Measurements from ENCODE around the gene ARMC6.

The ARMC6 gene

GRCh38 chr19:19087676-19088075 is 54.3 kb downstream of the ARMC6 start:
- Histone ChIP-seq H3K9ac (ENCODE audit: low read length) (no peak overlapping the region), H3K27me3 (ENCODE audit: control insufficient read depth in 1 of 2, insufficient read depth in 1 of 2, low read length in 2 of 2) (no peaks in the 10 kb centered on the region)
- 87% methylated on average over 2 of the region's 2 CpGs for WGBS

GRCh38 chr19:19094513-19094912 is 61.1 kb downstream of the ARMC6 start:
- no peak overlapping the region for H2BK5ac ChIP-seq (ENCODE audit: low read depth, low read length, poor library complexity, severe bottlenecking)
- WGBS = 93% methylated on average over 7 of the region's 7 CpGs
- no peak overlapping the region for H3K14ac ChIP-seq (ENCODE audit: low read length in 2 of 2)

More at GRCh38 chr19:19087676-19088075, 54.3 kb downstream of the ARMC6 start:
- no peak overlapping the region for H3K18ac ChIP-seq (ENCODE audit: low read depth in 1 of 2, low read length in 2 of 2)
- no peak overlapping the region for H2BK12ac ChIP-seq (ENCODE audit: low read length in 2 of 2)
- H3K4me1 ChIP-seq (ENCODE audit: control insufficient read depth, insufficient read depth, low read depth, low read length) = no peaks in the 10 kb centered on the region
- no peak overlapping the region for H3K4ac ChIP-seq (ENCODE audit: low read depth in 1 of 2, low read length in 2 of 2)
- peaks cover 0 to 20% of the 10 kb centered on the region in 2 experiments for H3K36me3 ChIP-seq (ENCODE audit: control insufficient read depth in 1 of 2, insufficient read depth in 2 of 2, low read depth in 1 of 2, low read length in 2 of 2)
- H3K27ac ChIP-seq (ENCODE audit: low read length, poor library complexity, severe bottlenecking) = no peak overlapping the region
- no peak overlapping the region for H3K23ac ChIP-seq (ENCODE audit: low read length in 2 of 2)
- no peaks in the 10 kb centered on the region for H3K9me3 ChIP-seq (ENCODE audit: control insufficient read depth, low read length)
- H2AK5ac ChIP-seq (ENCODE audit: low read length, severe bottlenecking) = no peak overlapping the region
- no peak overlapping the region for H2BK120ac ChIP-seq (ENCODE audit: low read depth, low read length)
- no peak overlapping the region for H2BK5ac ChIP-seq (ENCODE audit: low read depth, low read length, poor library complexity, severe bottlenecking)
- peaks cover 5% of the 10 kb centered on the region for H3K79me1 ChIP-seq (replicated peaks; ENCODE audit: low read length, poor library complexity, severe bottlenecking)
- H3K4me3 ChIP-seq (ENCODE audit: insufficient read depth in 1 of 2, low read depth in 1 of 2, low read length in 2 of 2) = no peak overlapping the region
- H4K8ac ChIP-seq (ENCODE audit: low read length) = no peak overlapping the region
- H3K14ac ChIP-seq (ENCODE audit: low read length in 2 of 2) = no peak overlapping the region
- no peak for DNase-seq
- H2AFZ ChIP-seq (ENCODE audit: low read depth, low read length) = no peak overlapping the region
- no peak overlapping the region for H4K91ac ChIP-seq (ENCODE audit: low read length)
- H3K4me2 ChIP-seq (ENCODE audit: low read length, poor library complexity, severe bottlenecking) = no peak overlapping the region
- no peak overlapping the region for H2BK15ac ChIP-seq (ENCODE audit: low read depth, poor library complexity, severe bottlenecking)

GRCh38 chr19:19095691-19096090 is 62.3 kb downstream of the ARMC6 start:
- H3K9me3 ChIP-seq (ENCODE audit: control insufficient read depth, low read length) = no peaks in the 10 kb centered on the region
- peak overlapping the region; percentile 27 for H3K4me2 ChIP-seq (ENCODE audit: low read length, poor library complexity, severe bottlenecking)
- peaks cover 23% of the 10 kb centered on the region for H3K4me1 ChIP-seq (ENCODE audit: control insufficient read depth, insufficient read depth, low read depth, low read length)

More at GRCh38 chr19:19094513-19094912, 61.1 kb downstream of the ARMC6 start:
- Histone ChIP-seq H2BK12ac (ENCODE audit: low read length in 2 of 2) (no peak overlapping the region), H3K36me3 (ENCODE audit: control insufficient read depth in 1 of 2, insufficient read depth in 2 of 2, low read depth in 1 of 2, low read length in 2 of 2) (peaks cover 0 to 17% of the 10 kb centered on the region in 2 experiments), H3K27me3 (ENCODE audit: control insufficient read depth in 1 of 2, insufficient read depth in 1 of 2, low read length in 2 of 2) (no peaks in the 10 kb centered on the region), H4K8ac (ENCODE audit: low read length) (no peak overlapping the region), H3K9ac (ENCODE audit: low read length) (no peak overlapping the region), H3K4me3 (ENCODE audit: insufficient read depth in 1 of 2, low read depth in 1 of 2, low read length in 2 of 2) (no peak overlapping the region), H3K27ac (ENCODE audit: low read length, poor library complexity, severe bottlenecking) (no peak overlapping the region), H2AFZ (ENCODE audit: low read depth, low read length) (no peak overlapping the region), H3K23ac (ENCODE audit: low read length in 2 of 2) (no peak overlapping the region), H2BK120ac (ENCODE audit: low read depth, low read length) (no peak overlapping the region), H3K4me1 (ENCODE audit: control insufficient read depth, insufficient read depth, low read depth, low read length) (peaks cover 23% of the 10 kb centered on the region), H3K9me3 (ENCODE audit: control insufficient read depth, low read length) (no peaks in the 10 kb centered on the region), H3K4ac (ENCODE audit: low read depth in 1 of 2, low read length in 2 of 2) (no peak overlapping the region), H3K4me2 (ENCODE audit: low read length, poor library complexity, severe bottlenecking) (no peak overlapping the region), H3K79me1 (replicated peaks; ENCODE audit: low read length, poor library complexity, severe bottlenecking) (no peaks in the 10 kb centered on the region), H2AK5ac (ENCODE audit: low read length, severe bottlenecking) (no peak overlapping the region), H3K18ac (ENCODE audit: low read depth in 1 of 2, low read length in 2 of 2) (no peak overlapping the region), H2BK15ac (ENCODE audit: low read depth, poor library complexity, severe bottlenecking) (no peak overlapping the region), H4K91ac (ENCODE audit: low read length) (no peak overlapping the region)
- no peak for DNase-seq

GRCh38 chr19:19096641-19097627 is 63.5 kb downstream of the ARMC6 start:
- DNase-seq = no peak
- Histone ChIP-seq H3K27me3 (ENCODE audit: control insufficient read depth in 1 of 2, insufficient read depth in 1 of 2, low read length in 2 of 2) (no peaks in the 10 kb centered on the region), H2BK5ac (ENCODE audit: low read depth, low read length, poor library complexity, severe bottlenecking) (no peak overlapping the region), H3K4me1 (ENCODE audit: control insufficient read depth, insufficient read depth, low read depth, low read length) (peaks cover 23% of the 10 kb centered on the region), H3K4me2 (ENCODE audit: low read length, poor library complexity, severe bottlenecking) (no peak overlapping the region), H2AK5ac (ENCODE audit: low read length, severe bottlenecking) (peak overlapping the region; percentile 39), H2AFZ (ENCODE audit: low read depth, low read length) (no peak overlapping the region), H2BK15ac (ENCODE audit: low read depth, poor library complexity, severe bottlenecking) (no peak overlapping the region), H3K23ac (ENCODE audit: low read length in 2 of 2) (no peak overlapping the region), H3K14ac (ENCODE audit: low read length in 2 of 2) (no peak overlapping the region), H3K9me3 (ENCODE audit: control insufficient read depth, low read length) (no peaks in the 10 kb centered on the region), H4K91ac (ENCODE audit: low read length) (no peak overlapping the region), H3K27ac (ENCODE audit: low read length, poor library complexity, severe bottlenecking) (no peak overlapping the region), H3K18ac (ENCODE audit: low read depth in 1 of 2, low read length in 2 of 2) (no peak overlapping the region), H2BK120ac (ENCODE audit: low read depth, low read length) (no peak overlapping the region), H3K4me3 (ENCODE audit: insufficient read depth in 1 of 2, low read depth in 1 of 2, low read length in 2 of 2) (no peak overlapping the region), H4K8ac (ENCODE audit: low read length) (no peak overlapping the region), H3K79me1 (replicated peaks; ENCODE audit: low read length, poor library complexity, severe bottlenecking) (no peaks in the 10 kb centered on the region), H3K4ac (ENCODE audit: low read depth in 1 of 2, low read length in 2 of 2) (no peak overlapping the region), H3K36me3 (ENCODE audit: control insufficient read depth in 1 of 2, insufficient read depth in 2 of 2, low read depth in 1 of 2, low read length in 2 of 2) (peaks cover 0 to 15% of the 10 kb centered on the region in 2 experiments), H2BK12ac (ENCODE audit: low read length in 2 of 2) (no peak overlapping the region), H3K9ac (ENCODE audit: low read length) (no peak overlapping the region)
- 94% methylated on average over 24 of the region's 24 CpGs for WGBS

More at GRCh38 chr19:19095691-19096090, 62.3 kb downstream of the ARMC6 start:
- H3K4me3 ChIP-seq (ENCODE audit: insufficient read depth in 1 of 2, low read depth in 1 of 2, low read length in 2 of 2) = no peak overlapping the region
- H3K4ac ChIP-seq (ENCODE audit: low read depth in 1 of 2, low read length in 2 of 2) = no peak overlapping the region
- no peak overlapping the region for H4K8ac ChIP-seq (ENCODE audit: low read length)
- no peak overlapping the region for H4K91ac ChIP-seq (ENCODE audit: low read length)
- H2BK5ac ChIP-seq (ENCODE audit: low read depth, low read length, poor library complexity, severe bottlenecking) = no peak overlapping the region
- no peak overlapping the region for H2AFZ ChIP-seq (ENCODE audit: low read depth, low read length)
- H2AK5ac ChIP-seq (ENCODE audit: low read length, severe bottlenecking) = no peak overlapping the region
- H2BK120ac ChIP-seq (ENCODE audit: low read depth, low read length) = no peak overlapping the region
- H2BK12ac ChIP-seq (ENCODE audit: low read length in 2 of 2) = no peak overlapping the region
- H3K23ac ChIP-seq (ENCODE audit: low read length in 2 of 2) = no peak overlapping the region
- no peak for DNase-seq
- WGBS = 85% methylated on average over 9 of the region's 11 CpGs
- no peaks in the 10 kb centered on the region for H3K27me3 ChIP-seq (ENCODE audit: control insufficient read depth in 1 of 2, insufficient read depth in 1 of 2, low read length in 2 of 2)
- H3K9ac ChIP-seq (ENCODE audit: low read length) = no peak overlapping the region
- H3K27ac ChIP-seq (ENCODE audit: low read length, poor library complexity, severe bottlenecking) = no peak overlapping the region
- H2BK15ac ChIP-seq (ENCODE audit: low read depth, poor library complexity, severe bottlenecking) = no peak overlapping the region
- no peaks in the 10 kb centered on the region for H3K79me1 ChIP-seq (replicated peaks; ENCODE audit: low read length, poor library complexity, severe bottlenecking)
- H3K18ac ChIP-seq (ENCODE audit: low read depth in 1 of 2, low read length in 2 of 2) = no peak overlapping the region
- H3K36me3 ChIP-seq (ENCODE audit: control insufficient read depth in 1 of 2, insufficient read depth in 2 of 2, low read depth in 1 of 2, low read length in 2 of 2) = peaks cover 0 to 17% of the 10 kb centered on the region in 2 experiments
- no peak overlapping the region for H3K14ac ChIP-seq (ENCODE audit: low read length in 2 of 2)

Data from mesenchymal stem cell (in vitro differentiated cells and primary cell).